WTC11 (cell line): ENCODE results near the gene CEP104. TPM values are rescaled to one million over a fixed set of nuclear protein-coding genes. Genes with fewer than 3 reads are reported as not detected.

Source experiments
- ATAC-seq: fragments of 200-7000 bp; cut with Tn5 transposase; 2 replicates; pipeline ENCODE4 v1.10.0; 2021; ENCODE audit warnings: mild to moderate bottlenecking, moderate library complexity
- CTCF ChIA-PET: fragments of 300-600 bp; sonication (Branson Sonifier 250); formaldehyde crosslinking; loops from one replicate; lab custom pipeline; 2021; ENCODE audit warnings: antibody characterized with exemption; lab: Charles Lee
- POLR2A ChIA-PET: fragments of 350-600 bp; sonication (Branson Sonifier 250); formaldehyde crosslinking; loops from one replicate; lab custom pipeline; 2021; ENCODE audit warnings: antibody characterized with exemption; lab: Charles Lee
- DNase-seq: peaks from one replicate; pipeline ENCODE4 v3.0.0; 2021; ENCODE audit warnings: low spot score
- H3K27ac Mint-ChIP-seq: 2 replicates; pipeline ENCODE4 v1.8.0; 2021; ENCODE audit warnings: mixed read lengths
- H3K27me3 Mint-ChIP-seq: 2 replicates; pipeline ENCODE4 v1.8.0; 2021; ENCODE audit warnings: low read depth, mild to moderate bottlenecking, moderate library complexity, mixed read lengths
- H3K36me3 Mint-ChIP-seq: 2 replicates; pipeline ENCODE4 v1.8.0; 2021; ENCODE audit warnings: mixed read lengths
- H3K4me1 Mint-ChIP-seq: 2 replicates; pipeline ENCODE4 v1.8.0; 2022; ENCODE audit warnings: mixed read lengths
- H3K4me3 Mint-ChIP-seq: 2 replicates; pipeline ENCODE4 v1.8.0; 2021; ENCODE audit warnings: mild to moderate bottlenecking, moderate library complexity, mixed read lengths
- H3K9me3 Mint-ChIP-seq: 2 replicates; pipeline ENCODE4 v1.8.0; 2021; ENCODE audit warnings: mixed read lengths
- ARID4B ChIP-seq: sonication (generic); formaldehyde crosslinking; IDR thresholded peaks from 2 replicates; pipeline ENCODE4 v1.8.0; 2023; ENCODE audit warnings: missing genetic modification reagents, mild to moderate bottlenecking, borderline replicate concordance
- ATF2 ChIP-seq: sonication (generic); formaldehyde crosslinking; IDR thresholded peaks from 2 replicates; pipeline ENCODE4 v1.8.1; 2022; ENCODE audit warnings: low read depth, missing genetic modification reagents, borderline replicate concordance
- CBFB ChIP-seq: sonication (generic); formaldehyde crosslinking; IDR thresholded peaks from 2 replicates; pipeline ENCODE4 v1.8.1; 2022; ENCODE audit warnings: mild to moderate bottlenecking, low read depth, missing genetic modification reagents
- CREM ChIP-seq: sonication (generic); formaldehyde crosslinking; IDR thresholded peaks from 2 replicates; pipeline ENCODE4 v1.8.1; 2022; ENCODE audit warnings: mild to moderate bottlenecking, missing genetic modification reagents, moderate library complexity
- ERG ChIP-seq: fragments of 250-450 bp; sonication (Bioruptor Pico); IDR thresholded peaks from 2 replicates; pipeline ENCODE4 v1.8.0; 2021; ENCODE audit warnings: mild to moderate bottlenecking
- FOXK1 ChIP-seq: sonication (generic); formaldehyde crosslinking; IDR thresholded peaks from 2 replicates; pipeline ENCODE4 v1.8.0; 2022; ENCODE audit warnings: mild to moderate bottlenecking, moderate library complexity, missing genetic modification reagents
- GTF2I ChIP-seq: fragments of 250-450 bp; sonication (Bioruptor Pico); conservative IDR thresholded peaks from 2 replicates; pipeline ENCODE4 v1.4.0; 2021; ENCODE audit warnings: mild to moderate bottlenecking
- HMGA2 ChIP-seq: fragments of 250-450 bp; sonication (Bioruptor Pico); IDR thresholded peaks from 2 replicates; pipeline ENCODE4 v1.4.0; 2021; ENCODE audit warnings: mild to moderate bottlenecking, moderate library complexity
- MYBL2 ChIP-seq: sonication (generic); formaldehyde crosslinking; IDR thresholded peaks from 2 replicates; pipeline ENCODE4 v1.8.1; 2023; ENCODE audit warnings: mild to moderate bottlenecking, moderate library complexity, missing genetic modification reagents
- NR2C2 ChIP-seq: sonication (generic); formaldehyde crosslinking; IDR thresholded peaks from 2 replicates; pipeline ENCODE4 v1.8.0; 2022; ENCODE audit warnings: mild to moderate bottlenecking, missing genetic modification reagents
- PRDM15 ChIP-seq: sonication (generic); formaldehyde crosslinking; IDR thresholded peaks from 2 replicates; pipeline ENCODE4 v1.8.0; 2022; ENCODE audit warnings: missing genetic modification reagents
- TCF7 ChIP-seq: sonication (generic); formaldehyde crosslinking; IDR thresholded peaks from 2 replicates; pipeline ENCODE4 v1.8.0; 2022; ENCODE audit warnings: mild to moderate bottlenecking, low read depth, missing genetic modification reagents, moderate library complexity
- TEAD1 ChIP-seq: sonication (generic); formaldehyde crosslinking; IDR thresholded peaks from 2 replicates; pipeline ENCODE4 v1.8.0; 2022; ENCODE audit warnings: mild to moderate bottlenecking, missing genetic modification reagents
- USF1 ChIP-seq: sonication (generic); formaldehyde crosslinking; IDR thresholded peaks from 2 replicates; pipeline ENCODE4 v1.8.0; 2022; ENCODE audit warnings: mild to moderate bottlenecking, missing genetic modification reagents
- USF2 ChIP-seq: sonication (generic); formaldehyde crosslinking; IDR thresholded peaks from 2 replicates; pipeline ENCODE4 v1.8.1; 2023; ENCODE audit warnings: mild to moderate bottlenecking, missing genetic modification reagents, moderate library complexity
- ZNF121 ChIP-seq: sonication (generic); formaldehyde crosslinking; IDR thresholded peaks from 2 replicates; pipeline ENCODE4 v1.8.0; 2023; ENCODE audit warnings: missing genetic modification reagents
- ZNF396 ChIP-seq: fragments of 250-450 bp; sonication (Bioruptor Pico); IDR thresholded peaks from 2 replicates; pipeline ENCODE4 v1.8.0; 2021; ENCODE audit warnings: mild to moderate bottlenecking, moderate library complexity, borderline replicate concordance
- ZNF423 ChIP-seq: fragments of 250-450 bp; sonication (Bioruptor Pico); IDR thresholded peaks from 2 replicates; pipeline ENCODE4 v2.1.2; 2022; ENCODE audit warnings: mild to moderate bottlenecking, moderate library complexity
- ZSCAN18 ChIP-seq: fragments of 250-450 bp; sonication (Bioruptor Pico); IDR thresholded peaks from 2 replicates; pipeline ENCODE4 v2.1.2; 2022; ENCODE audit warnings: mild to moderate bottlenecking, moderate library complexity
- total RNA-seq: library from RNA; stranded (reverse); gene quantifications from 3 replicates; pipeline ENCODE4 v1.2.3, GENCODE V29; 2021

Gene CEP104
- total RNA-seq, 1 experiment from 2014 or later, result 38.0 TPM

- Mint-ChIP-seq H3K9me3 (no peaks in the 10 kb centered on the region), H3K4me1 (peaks cover 10% of the 10 kb centered on the region), H3K27ac (no peak overlapping the region), H3K36me3 (peaks cover 50% of the 10 kb centered on the region), H3K4me3 (no peak overlapping the region), H3K27me3 (no peaks in the 10 kb centered on the region)
- ATAC-seq (no peak), DNase-seq (no peak)
- POLR2A ChIA-PET, result interaction anchor here (1.2 kb wide), 1 partner anchor 12 kb away, joined by 5 read pairs; no protein-coding TSS in a partner anchor
- TF ChIP-seq ZNF396 (CRISPR knock-in tag) (no peak), ZNF423 (CRISPR knock-in tag) (no peak), PRDM15 (no peak), ZNF121 (CRISPR knock-in tag) (no peak), USF1 (no peak), CREM (CRISPR knock-in tag) (no peak), HMGA2 (CRISPR knock-in tag) (no peak), USF2 (CRISPR knock-in tag) (no peak), TEAD1 (CRISPR knock-in tag) (no peak)
- CTCF ChIA-PET, result interaction anchor here (0.9 to 2.5 kb wide), 2 partner anchors 52 to 55 kb away, joined by 3 to 10 read pairs; no protein-coding TSS in a partner anchor
Measured at GRCh38 chr1:3779265-3779911, 77.6 kb downstream of the CEP104 start.

GRCh38 chr1:3778590-3779264 lies 78.3 kb downstream of the CEP104 start:
- Mint-ChIP-seq H3K4me3 (no peak overlapping the region), H3K9me3 (no peaks in the 10 kb centered on the region), H3K27me3 (no peaks in the 10 kb centered on the region), H3K36me3 (peaks cover 44% of the 10 kb centered on the region), H3K4me1 (peaks cover 10% of the 10 kb centered on the region), H3K27ac (no peak overlapping the region)
- DNase-seq (no peak), ATAC-seq (no peak)
- CTCF ChIA-PET, result interaction anchor here (0.7 to 2.5 kb wide), 4 partner anchors 15 to 1463 kb away, joined by 3 to 10 read pairs (median 4); no protein-coding TSS in a partner anchor
- POLR2A ChIA-PET, result interaction anchor here (0.6 to 1.2 kb wide), 2 partner anchors 13 to 1234 kb away, joined by 3 to 5 read pairs; no protein-coding TSS in a partner anchor
- TF ChIP-seq CBFB (CRISPR knock-in tag) (no peak), MYBL2 (CRISPR knock-in tag) (no peak), ARID4B (CRISPR knock-in tag) (no peak), TCF7 (CRISPR knock-in tag) (no peak), FOXK1 (CRISPR knock-in tag) (no peak), GTF2I (no peak), ATF2 (CRISPR knock-in tag) (no peak), ZSCAN18 (CRISPR knock-in tag) (no peak), ERG (CRISPR knock-in tag) (no peak), NR2C2 (no peak)
